GM18526 (cell line): Measurements from ENCODE around the gene TBC1D7.

Source experiments
- POLR2A ChIP-seq: IDR thresholded peaks from 3 replicates; pipeline ENCODE4 v1.6.1; 2011; ENCODE audit not compliant: insufficient read length; ENCODE audit errors: extremely low read depth

The TBC1D7 gene

DNA sequence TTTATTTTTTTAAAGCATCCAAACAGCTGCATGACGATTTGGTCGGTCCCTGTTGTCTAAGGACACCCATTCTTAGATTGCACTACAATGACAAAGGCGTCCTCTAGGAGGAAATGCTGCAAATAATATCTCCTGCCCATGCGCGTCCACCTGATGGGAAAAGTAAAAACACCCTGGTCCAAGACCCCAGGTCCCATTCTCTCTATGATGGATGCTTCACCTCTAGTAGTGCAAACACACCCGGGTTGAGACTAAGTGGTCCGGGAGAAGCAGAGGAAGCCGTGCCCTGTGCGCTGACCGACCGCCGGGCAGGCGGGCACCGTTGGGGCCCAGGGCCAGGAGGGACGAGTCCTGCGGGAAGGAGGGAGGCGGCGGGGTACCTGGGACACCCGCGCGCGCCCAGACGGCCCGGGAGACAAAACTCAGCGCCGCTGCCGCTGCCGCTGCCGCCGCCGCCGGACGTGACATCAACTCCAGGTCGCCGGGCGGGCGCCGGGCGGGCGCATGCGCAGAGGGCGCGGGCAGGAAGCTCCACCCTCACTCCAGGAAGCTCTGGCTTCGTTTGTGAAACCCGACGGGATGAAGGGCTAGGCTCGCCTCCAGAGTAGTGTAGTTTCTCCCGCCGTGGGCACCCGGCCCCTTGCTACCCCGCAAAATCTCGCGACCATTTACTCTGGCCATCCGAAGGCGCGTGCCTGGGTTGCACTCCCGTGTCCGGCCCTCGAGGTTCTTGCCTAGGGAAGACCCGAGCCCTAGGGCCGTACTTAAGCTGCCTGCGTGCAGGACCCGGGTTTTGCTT is at the start of gene TBC1D7:
TBC1D7 (minus strand) TSS at position 462 of the 799 bp plus-strand sequence. CDS start 1,639 bp downstream, outside the sequence.
- TF ChIP-seq POLR2A = peak; percentile 90

DNA sequence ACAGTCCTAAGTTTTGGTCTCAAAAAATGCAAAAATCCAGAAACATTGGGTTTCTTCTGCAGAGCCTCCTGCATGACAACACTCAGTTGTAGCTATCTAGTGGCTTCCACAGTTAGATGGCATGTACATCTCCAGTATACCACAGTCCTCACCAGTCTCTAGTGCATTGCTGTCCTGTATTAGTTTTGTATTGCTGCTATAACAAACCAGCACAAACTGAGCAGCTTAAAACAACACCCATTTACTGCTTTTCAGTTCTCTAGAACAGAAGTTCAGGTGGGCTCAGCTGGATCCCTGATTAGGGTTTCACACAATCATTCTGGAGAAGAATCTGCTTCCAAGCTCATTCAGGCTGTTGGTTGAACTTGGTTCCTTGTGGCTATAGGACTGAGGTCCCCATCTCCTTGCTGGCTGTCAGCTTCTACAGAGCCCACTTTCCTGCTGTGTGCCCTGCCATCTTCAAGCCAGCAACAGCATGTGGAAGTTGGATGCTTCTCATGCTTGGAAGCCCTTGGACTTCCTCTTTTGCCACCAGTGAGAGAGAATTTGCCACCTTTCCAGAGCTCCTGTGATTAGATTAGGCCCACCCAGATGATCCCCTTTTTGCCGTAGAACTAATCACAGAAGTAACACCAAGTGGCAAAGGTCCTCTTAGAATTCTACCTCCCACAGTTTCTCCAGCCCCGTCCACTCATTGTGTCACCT is 48.9 kb upstream of the TBC1D7 start:
- no peak for TF ChIP-seq POLR2A

DNA sequence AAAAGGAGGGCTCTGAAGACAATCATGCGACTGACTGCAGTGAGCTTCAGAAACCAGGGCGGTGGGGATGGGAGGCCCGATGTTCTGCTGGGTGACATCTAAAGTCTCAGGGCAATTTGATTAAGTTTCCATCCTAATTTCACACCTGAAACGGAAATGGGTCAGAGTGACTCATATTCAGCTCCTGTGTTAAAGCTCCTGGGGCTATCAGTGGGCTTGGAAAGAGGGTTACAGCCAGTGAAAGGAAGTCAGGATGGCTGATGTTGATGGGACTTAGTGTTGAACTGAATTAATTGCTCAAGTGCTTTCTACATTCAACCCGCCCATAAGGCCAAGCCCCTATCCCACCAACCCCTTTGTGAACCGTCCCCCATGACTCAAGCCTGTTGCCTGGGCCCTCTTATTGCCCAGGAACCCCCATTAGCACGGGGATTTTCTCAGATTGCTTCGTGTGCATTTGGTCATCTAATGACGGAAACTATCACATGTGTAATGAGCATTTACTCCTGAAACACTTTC is 47.1 kb upstream of the TBC1D7 start:
- no peak for TF ChIP-seq POLR2A

DNA sequence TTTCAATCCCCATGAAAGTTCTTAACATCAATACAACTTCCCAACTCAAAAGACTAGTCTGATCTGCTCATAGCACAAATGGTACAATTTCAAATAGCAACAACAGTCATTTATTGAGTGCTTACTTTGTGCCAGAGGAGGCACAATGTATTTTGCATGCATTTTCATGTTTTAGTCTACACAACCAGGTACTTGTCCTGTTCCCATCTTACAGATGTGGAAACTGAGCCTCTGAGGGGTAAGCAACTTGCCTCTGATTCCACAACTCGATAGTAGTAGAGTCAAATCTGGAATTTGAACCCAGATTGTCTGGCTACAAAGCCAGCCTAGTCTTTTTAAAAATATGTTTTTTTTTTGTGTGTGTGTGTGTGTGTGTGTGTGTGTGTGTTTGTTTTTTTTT is 45.6 kb upstream of the TBC1D7 start:
- no peak for TF ChIP-seq POLR2A

DNA sequence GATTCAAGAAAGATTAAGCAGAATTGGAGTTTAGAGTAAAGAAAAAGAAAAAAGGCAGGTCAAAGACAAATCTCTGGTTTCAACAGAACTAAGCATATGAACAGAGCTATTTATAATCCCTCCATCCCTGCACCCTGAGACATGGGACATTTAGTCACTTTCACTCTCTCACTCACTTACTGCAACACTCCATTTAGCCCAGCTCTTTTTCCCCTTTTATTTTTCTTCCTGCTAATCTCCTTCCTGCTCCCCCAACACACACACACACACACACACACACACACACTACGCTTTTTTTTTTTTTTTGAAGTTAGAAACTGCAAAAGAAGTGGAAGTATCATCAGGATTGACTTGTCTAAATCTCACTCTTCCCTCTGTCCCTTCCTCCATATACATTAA is 45.1 kb upstream of the TBC1D7 start:
- no peak for TF ChIP-seq POLR2A

DNA sequence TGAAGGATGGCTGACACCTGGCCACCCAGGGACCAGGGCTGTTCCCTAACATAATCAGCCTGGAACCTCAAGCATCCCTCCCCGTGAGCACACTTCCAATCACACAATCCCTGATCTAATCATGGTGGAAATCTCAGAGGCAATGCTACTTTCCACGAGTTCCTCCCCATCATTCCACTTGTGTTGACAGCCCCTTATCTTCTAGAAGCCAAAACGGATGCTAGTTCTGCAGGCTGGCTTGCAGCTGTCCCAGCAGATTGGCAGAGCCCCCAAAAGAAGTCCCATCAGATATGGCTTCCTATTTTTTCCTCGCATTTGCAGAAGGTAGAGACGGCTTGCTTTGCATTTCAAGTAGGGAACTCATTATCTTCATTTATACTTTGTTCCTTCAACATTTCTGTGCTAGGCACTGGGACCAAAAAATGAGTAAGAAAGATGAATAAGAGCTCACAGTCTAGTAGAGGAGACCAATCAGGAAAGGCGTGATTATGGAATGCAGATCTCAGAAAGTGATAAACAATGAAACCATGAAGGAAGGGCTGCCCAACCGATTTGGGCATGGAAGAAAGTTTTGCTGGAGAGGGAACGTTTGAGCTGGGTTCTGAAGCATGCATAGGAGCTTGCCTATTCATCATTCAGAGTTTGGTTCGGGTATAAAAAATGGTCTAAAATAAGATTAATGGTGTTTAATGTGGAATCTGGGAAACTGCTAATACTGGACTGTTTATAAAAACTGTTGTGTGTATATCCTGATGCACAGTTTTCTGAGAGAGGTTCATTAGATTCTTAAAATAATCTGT is 44.6 kb upstream of the TBC1D7 start:
- TF ChIP-seq POLR2A = no peak

DNA sequence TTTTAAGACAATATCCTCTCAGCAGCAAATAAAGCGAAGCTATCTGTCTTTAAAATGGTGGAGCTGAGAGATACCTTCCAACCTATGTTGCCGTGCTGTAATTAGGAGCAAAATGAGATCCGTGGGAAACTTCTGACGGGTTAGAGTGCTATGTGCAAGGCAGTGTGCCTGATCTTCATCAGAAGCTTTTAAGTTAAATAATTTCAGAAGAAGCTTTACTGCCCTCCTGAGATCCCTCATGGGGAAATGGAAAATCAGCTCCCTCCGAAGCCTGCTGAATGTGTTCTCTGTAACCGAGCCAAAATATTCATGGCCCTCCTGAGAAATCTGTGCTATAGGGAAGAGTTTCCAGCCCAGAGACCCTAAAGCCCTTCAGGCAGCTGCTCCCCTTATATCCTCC is 43.7 kb upstream of the TBC1D7 start:
- no peak for TF ChIP-seq POLR2A

DNA sequence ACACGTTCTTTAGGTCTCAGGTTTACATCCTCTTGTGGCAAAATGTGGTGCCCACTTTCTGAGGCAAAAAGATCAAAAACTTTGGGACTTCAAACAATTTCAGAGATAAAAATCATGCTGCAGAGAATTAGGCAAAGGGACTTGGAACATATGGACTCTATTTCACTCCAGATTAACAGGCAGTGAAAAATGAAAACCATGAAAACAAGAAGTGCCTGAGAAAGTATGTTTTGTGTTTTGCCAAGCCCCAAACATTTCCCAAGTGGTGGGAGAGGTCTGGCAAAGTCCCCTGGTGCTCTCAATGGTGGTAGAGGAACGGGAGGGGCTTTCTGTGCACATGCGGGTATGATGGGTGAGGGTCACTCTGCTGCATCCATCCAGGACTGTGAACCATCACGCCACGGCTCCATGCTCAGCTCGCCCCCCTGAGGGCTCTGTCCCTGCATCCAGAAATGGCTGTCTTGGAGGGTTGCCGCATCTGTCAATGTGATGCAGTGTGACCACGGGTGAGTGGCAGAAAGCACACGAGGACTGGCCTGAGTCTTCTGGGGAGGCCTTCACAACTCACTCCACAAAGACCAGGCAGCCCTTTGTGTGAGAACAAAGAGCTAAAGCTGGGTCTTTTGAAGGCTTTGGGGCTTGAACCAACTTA is 43.2 kb upstream of the TBC1D7 start:
- no peak for TF ChIP-seq POLR2A

DNA sequence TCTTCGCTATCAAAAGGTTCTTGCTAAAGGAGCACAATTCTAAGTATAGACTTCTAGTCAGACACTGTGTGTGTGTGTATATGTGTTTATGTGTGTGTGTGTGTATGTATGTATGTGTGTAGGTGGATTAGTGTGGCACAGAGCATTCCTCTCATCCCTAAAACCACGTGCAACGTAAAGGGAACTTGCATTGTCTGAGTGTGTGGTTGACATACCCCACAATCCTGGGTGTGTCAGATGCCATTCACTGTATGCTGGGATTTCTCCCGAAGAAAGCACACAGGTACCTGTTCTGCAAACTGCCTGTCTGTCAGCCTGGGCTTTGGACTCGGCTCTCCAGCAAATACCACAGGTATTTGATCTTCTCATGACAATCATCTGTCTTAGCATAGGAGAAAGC is 42.3 kb upstream of the TBC1D7 start:
- TF ChIP-seq POLR2A = no peak

DNA sequence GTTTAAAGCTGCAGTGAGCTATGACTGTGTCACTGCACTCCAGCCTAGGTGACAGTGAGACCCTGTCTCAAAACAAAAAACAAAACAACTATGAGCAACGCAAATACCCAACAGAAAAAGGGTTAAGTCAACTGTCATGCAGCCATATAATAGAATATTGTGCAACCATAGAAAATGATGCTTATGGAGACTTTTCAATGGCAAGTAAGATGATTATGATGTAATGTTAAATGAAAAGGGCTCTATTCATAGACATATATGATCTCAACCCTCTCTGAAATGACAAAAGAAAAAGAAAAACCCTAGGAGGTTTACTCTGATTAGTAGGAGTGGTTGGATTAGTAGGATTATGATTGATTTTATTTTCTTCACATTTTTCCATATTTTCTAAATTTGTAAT is 41.3 kb upstream of the TBC1D7 start:
- TF ChIP-seq POLR2A = no peak

DNA sequence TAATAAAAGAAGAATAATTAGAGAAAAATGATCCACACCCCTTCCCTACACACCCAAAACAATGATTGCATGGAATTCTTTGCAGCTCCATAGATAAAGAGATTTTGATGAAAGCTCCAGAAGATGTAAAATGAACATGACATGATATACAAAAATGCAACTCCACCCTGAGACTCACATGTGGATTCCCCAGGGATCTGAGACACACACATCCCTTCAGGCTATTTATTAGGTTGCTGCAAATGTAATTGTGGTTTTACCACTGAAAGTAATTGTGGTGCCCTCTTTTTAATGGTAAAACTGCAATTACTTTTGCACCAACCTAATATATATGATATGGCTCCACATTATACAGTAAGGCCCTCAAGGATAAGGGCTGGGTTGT is 40.4 kb upstream of the TBC1D7 start:
- TF ChIP-seq POLR2A = no peak

DNA sequence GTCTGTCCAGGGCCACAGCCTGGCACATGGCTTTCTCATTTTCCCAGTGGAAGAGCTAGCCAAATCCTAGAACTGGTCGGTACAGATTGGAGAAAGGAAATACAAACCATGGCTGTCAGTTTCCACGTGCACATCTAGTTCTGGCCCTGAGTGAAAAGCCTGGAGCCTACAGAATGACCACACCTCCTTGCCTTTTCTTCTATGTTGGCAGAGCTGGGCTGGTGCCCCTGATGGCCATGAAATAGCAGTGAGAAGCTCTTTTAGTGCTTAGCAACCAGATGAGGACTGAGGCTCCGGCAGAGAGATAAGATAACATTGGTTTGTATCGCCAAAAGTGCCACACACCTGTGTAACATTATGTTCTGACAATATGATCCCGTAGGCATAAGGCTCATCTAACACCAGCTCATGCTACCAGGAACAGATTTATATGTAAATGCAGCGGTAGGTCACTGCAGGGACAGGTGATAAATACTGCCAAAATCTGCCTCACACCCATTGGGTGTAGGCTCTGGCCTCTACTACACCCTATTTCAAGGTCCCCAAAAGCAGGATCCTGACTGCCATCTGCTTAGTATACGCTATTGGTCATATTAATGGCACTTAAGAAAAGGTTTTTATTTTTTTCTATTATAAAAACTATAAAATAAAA is 39.9 kb upstream of the TBC1D7 start:
- TF ChIP-seq POLR2A = no peak

DNA sequence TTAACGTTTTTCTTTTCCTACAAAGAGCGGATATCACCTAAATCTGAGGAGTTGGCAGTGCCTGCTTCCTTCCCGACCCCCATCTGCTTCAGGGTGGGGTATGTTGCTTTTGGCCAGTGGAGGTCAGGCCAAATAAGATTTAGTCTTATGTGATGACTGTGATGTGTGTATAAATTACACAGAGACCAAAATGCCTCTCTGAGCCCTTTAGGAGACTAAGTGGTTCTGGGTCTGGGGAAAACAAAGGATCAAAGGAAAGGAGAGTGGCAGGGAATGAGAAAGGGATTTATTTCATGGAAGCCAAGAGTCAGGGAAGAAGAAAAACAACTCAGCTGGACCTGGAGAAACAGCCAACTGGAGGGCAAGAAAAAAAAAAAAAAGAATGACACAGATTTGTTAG is 39.1 kb upstream of the TBC1D7 start:
- no peak for TF ChIP-seq POLR2A

DNA sequence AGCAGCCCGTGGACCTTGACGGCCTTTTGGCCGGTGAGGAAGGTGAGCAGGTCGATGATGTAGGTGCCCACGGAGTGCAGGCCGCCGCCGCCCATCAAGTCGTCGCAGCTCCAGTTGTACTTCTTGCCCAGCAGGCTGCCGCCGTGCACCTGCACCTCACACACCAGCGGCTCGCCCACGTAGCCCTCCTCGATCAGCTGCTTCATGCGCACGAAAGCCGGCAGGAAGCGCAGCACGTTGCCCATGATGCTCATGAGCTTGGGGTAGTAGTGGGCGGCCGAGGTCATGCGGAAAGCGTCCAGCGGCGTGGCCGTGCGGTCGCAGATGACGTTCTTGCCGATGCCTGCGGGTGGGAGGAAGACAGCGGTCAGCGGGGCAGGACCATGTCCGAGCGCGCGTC is 37.0 kb upstream of the TBC1D7 start:
- TF ChIP-seq POLR2A = no peak

DNA sequence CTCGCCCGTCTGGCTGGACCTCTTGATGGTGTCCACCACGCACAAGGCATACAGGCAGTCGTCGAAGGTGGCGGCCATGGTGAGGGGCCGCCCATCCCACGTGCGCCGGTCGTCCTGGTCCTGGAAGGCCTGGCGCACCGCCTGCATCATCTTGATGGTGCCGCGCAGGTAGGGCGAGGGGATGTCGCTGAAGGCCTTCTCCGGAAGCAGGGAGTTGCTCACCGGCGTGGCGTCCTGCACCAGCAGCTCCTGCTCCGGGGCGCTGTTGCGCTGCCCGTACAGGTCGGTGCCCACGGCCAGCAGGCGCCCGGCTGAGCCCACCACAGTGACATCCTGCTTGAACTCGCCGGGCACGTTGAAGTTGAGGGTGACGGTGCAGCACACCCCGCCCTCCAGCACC is 36.5 kb upstream of the TBC1D7 start:
- no peak for TF ChIP-seq POLR2A

DNA sequence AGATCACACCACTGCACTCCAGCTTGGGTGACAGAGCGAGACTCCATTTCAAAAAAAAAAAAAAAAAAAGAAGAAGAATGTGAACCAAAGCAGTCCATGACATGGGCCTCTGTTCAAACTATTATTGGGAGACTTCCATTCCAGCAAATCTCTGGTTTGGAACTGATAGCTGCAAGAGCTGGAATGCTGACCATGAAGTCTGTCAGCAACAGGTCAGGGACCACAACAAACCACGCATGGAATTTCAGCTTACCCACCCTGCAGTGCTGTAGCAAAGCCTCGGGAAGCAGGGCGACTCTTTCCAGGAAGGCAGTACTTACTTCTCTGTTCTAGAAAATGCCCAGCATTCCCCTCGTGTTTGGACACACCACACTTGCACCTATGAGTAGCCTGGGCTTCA is 34.1 kb upstream of the TBC1D7 start:
- TF ChIP-seq POLR2A = no peak
